H1 (cell line): Measurements from ENCODE around the gene TMPRSS13. TPM values are rescaled to one million over a fixed set of nuclear protein-coding genes. Genes with fewer than 3 reads are reported as not detected.

Experiments used
- CTCF ChIA-PET: fragments of 300-600 bp; sonication (Branson Sonifier 250); formaldehyde crosslinking; loops from one replicate; lab custom pipeline; 2021; ENCODE audit not compliant: partially characterized antibody; lab: Charles Lee
- POLR2A ChIA-PET: fragments of 300-600 bp; sonication (Branson Sonifier 250); formaldehyde crosslinking; loops from one replicate; lab custom pipeline; 2021; ENCODE audit warnings: inconsistent platforms; ENCODE audit not compliant: partially characterized antibody; lab: Charles Lee
- DNase-seq, 2 experiments: peaks; one replicate each; pipeline versions ENCODE4 v3.0.0 to v3.0.0-alpha.2; 2010 to 2022; ENCODE audit warnings: low spot score in 2 of 2, low read depth in 1 of 2, mixed read lengths in 1 of 2
- FAIRE-seq: peaks from 2 replicates; lab custom pipeline; 2011; peaks lifted over from hg19 to GRCh38; lab: Jason Lieb, UNC
- H2AFZ ChIP-seq: 2 replicates; pipeline ENCODE4 v1.8.1; 2012; ENCODE audit warnings: low read length, inconsistent platforms
- H2AK5ac ChIP-seq: 2 replicates; pipeline ENCODE4 v1.6.1; 2013; ENCODE audit warnings: low read depth, low read length
- H2BK120ac ChIP-seq: replicated peaks from 2 replicates; pipeline ENCODE3; 2013; ENCODE audit warnings: low read depth, low read length, inconsistent platforms
- H2BK12ac ChIP-seq: 2 replicates; pipeline ENCODE4 v1.6.1; 2013; ENCODE audit warnings: low read depth, low read length
- H2BK15ac ChIP-seq: 2 replicates; pipeline ENCODE4 v1.6.1; 2013; ENCODE audit warnings: low read length
- H2BK20ac ChIP-seq: 2 replicates; pipeline ENCODE4 v1.6.1; 2013; ENCODE audit warnings: low read length
- H2BK5ac ChIP-seq: 2 replicates; pipeline ENCODE4 v1.6.1; 2013; ENCODE audit warnings: low read depth, low read length
- H3K14ac ChIP-seq: 2 replicates; pipeline ENCODE4 v1.6.1; 2013; ENCODE audit warnings: inconsistent platforms; ENCODE audit not compliant: insufficient read length
- H3K18ac ChIP-seq: 2 replicates; pipeline ENCODE4 v1.6.1; 2013; ENCODE audit warnings: low read length; ENCODE audit errors: extremely low read depth
- H3K23ac ChIP-seq: 2 replicates; pipeline ENCODE4 v1.6.1; 2013; ENCODE audit warnings: inconsistent platforms; ENCODE audit not compliant: insufficient read length
- H3K23me2 ChIP-seq: 2 replicates; pipeline ENCODE4 v1.6.1; 2013; ENCODE audit warnings: low read depth, low read length
- H3K27ac ChIP-seq: 2 replicates; pipeline ENCODE4 v1.6.1; 2011; ENCODE audit warnings: low read depth, low read length, inconsistent platforms
- H3K27me3 ChIP-seq, 4 experiments: replicated peaks in 1 of 4; 1 replicate in 1 of 4; 2 replicates in 3 of 4; pipeline versions ENCODE4 v1.6.1 to v1.8.1; 2011 to 2013; ENCODE audit warnings: low read length in 3 of 4, mild to moderate bottlenecking in 3 of 4, inconsistent platforms in 2 of 4, mixed read lengths in 2 of 4, moderate library complexity in 1 of 4; ENCODE audit not compliant: control insufficient read depth in 3 of 4, insufficient read depth in 3 of 4; ENCODE audit errors: extremely low read depth in 1 of 4
- H3K36me3 ChIP-seq, 4 experiments: 2 replicates each; pipeline versions ENCODE4 v1.6.1 to v1.8.1; 2011 to 2013; ENCODE audit warnings: mild to moderate bottlenecking in 4 of 4, low read length in 3 of 4, moderate library complexity in 2 of 4, control low read depth in 1 of 4, inconsistent platforms in 1 of 4; ENCODE audit not compliant: insufficient read depth in 4 of 4, control insufficient read depth in 2 of 4
- H3K4ac ChIP-seq: replicated peaks from 2 replicates; pipeline ENCODE3; 2013; ENCODE audit warnings: low read length, low read depth, mixed read lengths, inconsistent platforms; ENCODE audit not compliant: insufficient read length
- H3K4me1 ChIP-seq, 4 experiments: replicated peaks in 1 of 4; 1 replicate in 1 of 4; 2 replicates in 3 of 4; pipeline versions ENCODE4 v1.6.1 to v1.8.1; 2011 to 2013; ENCODE audit warnings: low read length in 3 of 4, inconsistent platforms in 2 of 4, mixed read lengths in 1 of 4; ENCODE audit not compliant: insufficient read depth in 4 of 4, control insufficient read depth in 3 of 4
- H3K4me2 ChIP-seq, 2 experiments: 2 replicates each; pipeline versions ENCODE4 v1.6.1 to v1.8.1; 2011 to 2013; ENCODE audit warnings: low read depth in 2 of 2, low read length in 2 of 2, control low read depth in 1 of 2, inconsistent platforms in 1 of 2, mild to moderate bottlenecking in 1 of 2; ENCODE audit not compliant: insufficient read depth in 1 of 2
- H3K4me3 ChIP-seq, 4 experiments: fragments of 200-600, 300-600 bp in 1 of 4; sonication (generic), shearing (Covaris generic), sonication (Bioruptor Twin) in 1 of 4; 2 replicates each; pipeline versions ENCODE4 v1.5.1 to v1.8.1; 2011 to 2016; ENCODE audit warnings: low read length in 4 of 4, low read depth in 3 of 4, control low read depth in 2 of 4, inconsistent platforms in 2 of 4, mild to moderate bottlenecking in 2 of 4, mixed read lengths in 1 of 4, moderate library complexity in 1 of 4; ENCODE audit not compliant: insufficient read depth in 2 of 4; ENCODE audit errors: extremely low read depth in 1 of 4
- H3K56ac ChIP-seq: replicated peaks from 2 replicates; pipeline ENCODE3; 2013; ENCODE audit warnings: low read depth, mild to moderate bottlenecking, mixed read lengths, low read length, inconsistent platforms; ENCODE audit not compliant: insufficient read length
- H3K79me1 ChIP-seq: 2 replicates; pipeline ENCODE4 v1.6.1; 2013; ENCODE audit warnings: low read depth, low read length, control low read depth
- H3K79me2 ChIP-seq, 2 experiments: 2 replicates each; pipeline versions ENCODE4 v1.6.1 to v1.8.1; 2012 to 2013; ENCODE audit warnings: low read length in 2 of 2, mild to moderate bottlenecking in 2 of 2, inconsistent platforms in 1 of 2; ENCODE audit not compliant: insufficient read depth in 2 of 2, control insufficient read depth in 1 of 2
- H3K9ac ChIP-seq, 4 experiments: replicated peaks in 1 of 4; 1 replicate in 1 of 4; 2 replicates in 3 of 4; pipeline versions ENCODE4 v1.6.1 to v1.8.1; 2011 to 2013; ENCODE audit warnings: low read depth in 3 of 4, low read length in 3 of 4, control low read depth in 2 of 4, mild to moderate bottlenecking in 2 of 4, moderate library complexity in 2 of 4, inconsistent platforms in 1 of 4; ENCODE audit errors: extremely low read depth in 1 of 4
- H3K9me3 ChIP-seq, 2 experiments: 2 replicates each; pipeline versions ENCODE4 v1.6.1 to v1.8.1; 2012 to 2013; ENCODE audit warnings: mild to moderate bottlenecking in 2 of 2, moderate library complexity in 2 of 2, control low read depth in 1 of 2, inconsistent platforms in 1 of 2, low read depth in 1 of 2, low read length in 1 of 2, mixed read lengths in 1 of 2; ENCODE audit not compliant: insufficient read depth in 2 of 2
- H4K20me1 ChIP-seq, 2 experiments: replicated peaks in 1 of 2; 2 replicates each; pipeline versions ENCODE3 to v1.8.1; 2011 to 2013; ENCODE audit warnings: inconsistent platforms in 2 of 2, low read length in 2 of 2, mild to moderate bottlenecking in 1 of 2; ENCODE audit not compliant: insufficient read depth in 2 of 2, control insufficient read depth in 1 of 2
- H4K5ac ChIP-seq: 2 replicates; pipeline ENCODE4 v1.6.1; 2013; ENCODE audit warnings: low read length, low read depth, mixed read lengths, inconsistent platforms; ENCODE audit not compliant: insufficient read length
- H4K8ac ChIP-seq: 2 replicates; pipeline ENCODE4 v1.8.0; 2013; ENCODE audit warnings: mild to moderate bottlenecking, moderate library complexity, low read length, inconsistent platforms; ENCODE audit not compliant: insufficient read depth; ENCODE audit errors: extremely low read depth
- H4K91ac ChIP-seq: replicated peaks from 2 replicates; pipeline ENCODE3; 2013; ENCODE audit warnings: low read length, mixed read lengths, inconsistent platforms; ENCODE audit not compliant: insufficient read length
- ATF3 ChIP-seq: IDR thresholded peaks from 2 replicates; pipeline ENCODE4 v1.6.1; 2011; ENCODE audit warnings: low read depth, mild to moderate bottlenecking, low read length; ENCODE audit not compliant: insufficient read depth
- BCL11A ChIP-seq, 2 experiments: IDR thresholded peaks; one replicate each; pipeline ENCODE4 v1.6.1; 2011; ENCODE audit warnings: low read depth in 2 of 2, low read length in 2 of 2, mild to moderate bottlenecking in 2 of 2
- CBX8 ChIP-seq: fragments of 300-800, 300-1000 bp; sonication (generic); IDR thresholded peaks from 2 replicates; pipeline ENCODE4 v1.7.1; 2016; ENCODE audit warnings: low read depth, low read length, borderline replicate concordance
- EGR1 ChIP-seq: IDR thresholded peaks from 2 replicates; pipeline ENCODE4 v1.6.1; 2011; ENCODE audit warnings: low read depth, low read length, borderline replicate concordance
- JUND ChIP-seq: IDR thresholded peaks from 2 replicates; pipeline ENCODE4 v1.6.1; 2011; ENCODE audit warnings: mild to moderate bottlenecking, improper control_type of control experiment, low read length
- POLR2A ChIP-seq, 2 experiments: IDR thresholded peaks; 1 replicate in 1 of 2; 2 replicates in 1 of 2; pipeline ENCODE4 v1.6.1; 2011; ENCODE audit warnings: low read depth in 2 of 2, low read length in 2 of 2, mild to moderate bottlenecking in 2 of 2; ENCODE audit errors: control extremely low read depth in 1 of 2
- POLR2AphosphoS5 ChIP-seq: IDR thresholded peaks from 2 replicates; pipeline ENCODE4 v1.6.1; 2011; ENCODE audit warnings: low read depth, low read length
- SP2 ChIP-seq: IDR thresholded peaks from 2 replicates; pipeline ENCODE4 v1.6.1; 2012; ENCODE audit warnings: mild to moderate bottlenecking, low read length, inconsistent platforms
- TAF7 ChIP-seq: optimal IDR thresholded peaks from 2 replicates; pipeline ENCODE3; 2011; ENCODE audit warnings: low read depth, mild to moderate bottlenecking, inconsistent platforms, low read length, moderate library complexity, borderline replicate concordance
- ZNF274 ChIP-seq: IDR thresholded peaks from 2 replicates; pipeline ENCODE4 v1.7.0; 2012; ENCODE audit warnings: low read length, borderline replicate concordance; ENCODE audit errors: extremely low read depth
- WGBS, 2 experiments: shearing (Covaris generic) in 1 of 2; methylation state at CpG; one replicate each; pipeline versions ENCODE4 v1.1.6 to v1.1.7; 2013 to 2015; ENCODE audit warnings: low lambda C conversion rate in 2 of 2, mixed read lengths in 2 of 2, inconsistent platforms in 1 of 2, low coverage in 1 of 2, missing lambda C conversion rate in 1 of 2; ENCODE audit not compliant: insufficient replicate concordance in 2 of 2, insufficient coverage in 1 of 2, insufficient read length in 1 of 2; ENCODE audit errors: extremely low coverage in 1 of 2, missing lambda C conversion rate in 1 of 2; 5-methylcytosine and 5-hydroxymethylcytosine counted together
- polyA plus RNA-seq, 7 experiments: library from polyadenylated mRNA; depleted of rRNA in 3 of 7; stranded (reverse) in 5 of 7; unstranded in 2 of 7; fragments of >200 nt in 5 of 7; fragments of 200-250 nt in 2 of 7; gene quantifications; 1 replicate in 5 of 7; 2 replicates in 1 of 7; 4 replicates in 1 of 7; pipeline versions ENCODE4 v1.2.1 to v1.2.3, GENCODE V29; 2011 to 2013; ENCODE audit warnings: missing spikeins in 2 of 7, mixed read lengths in 2 of 7
- total RNA-seq: library from RNA; stranded (reverse); fragmentation: NEBNext Ultra II Directional; extraction: Animal tissue kit (Norgen Biotek cat#: 25700); gene quantifications from 2 replicates; pipeline ENCODE4 v1.2.1, GENCODE V29; 2021
- TF ChIP-seq, protein P1 (sequence below): IDR thresholded peaks from 2 replicates; pipeline ENCODE4 v1.6.1; 2012; ENCODE audit warnings: low read length, inconsistent platforms

The TMPRSS13 gene
- total and polyA plus RNA-seq, 2 of the 8 experiments (the other 6 are each of a cell fraction or from before 2014, with no cell fraction given): 0.61 to 0.79 TPM

DNA sequence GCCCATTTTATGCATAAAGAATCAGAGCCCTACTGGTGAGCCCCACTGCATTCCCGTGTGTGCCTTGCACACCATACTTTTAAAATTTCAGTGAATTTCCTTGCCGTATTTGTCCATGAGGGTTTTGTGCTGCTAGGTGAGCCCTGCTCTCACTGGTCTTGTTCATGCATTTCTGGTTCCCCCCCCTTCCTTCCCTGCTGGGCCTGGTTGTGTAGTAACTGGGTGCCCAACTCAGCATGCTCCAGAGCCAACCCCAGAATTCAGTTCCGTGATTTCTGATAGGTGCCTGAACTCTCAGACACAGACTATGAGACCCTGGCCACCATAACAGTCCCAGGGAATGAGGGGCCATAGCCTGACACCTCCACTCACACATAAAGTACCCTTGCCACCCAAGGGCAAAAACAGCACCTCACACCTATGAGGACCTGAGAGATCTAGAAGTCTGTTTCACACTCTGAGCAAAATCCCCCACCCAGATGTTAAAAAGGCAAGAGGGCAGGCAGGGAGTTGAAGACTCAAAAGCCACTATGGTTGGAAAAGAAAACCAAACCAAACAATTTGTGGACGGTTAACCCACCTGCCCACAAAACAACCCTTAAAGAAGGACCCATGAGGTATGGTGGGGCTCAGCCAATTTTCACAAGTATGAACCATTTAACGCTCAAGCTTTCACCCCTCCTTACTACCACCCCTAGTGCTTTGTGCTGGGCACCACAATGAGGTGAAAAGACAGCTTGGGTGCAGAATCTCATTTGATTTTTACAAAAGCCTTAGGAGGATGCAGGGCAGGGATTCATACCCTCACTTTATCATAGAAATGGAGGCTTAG lies 40.2 kb upstream of the TMPRSS13 start:
- Histone ChIP-seq H3K18ac (no peak overlapping the region), H2BK12ac (no peak overlapping the region), H3K56ac (no peak overlapping the region), H3K4ac (no peak overlapping the region), H4K91ac (no peak overlapping the region), H4K20me1 (no peaks in the 10 kb centered on the region), H3K27ac (no peak overlapping the region), H2AFZ (no peak overlapping the region), H2AK5ac (no peak overlapping the region), H3K79me1 (no peaks in the 10 kb centered on the region), H2BK120ac (no peak overlapping the region), H3K23ac (no peak overlapping the region), H3K9me3 (no peaks in the 10 kb centered on the region), H3K4me3 (no peak overlapping the region), H2BK5ac (no peak overlapping the region), H3K9ac (no peak overlapping the region), H4K8ac (no peak overlapping the region), H4K5ac (no peak overlapping the region), H3K36me3 (no peaks in the 10 kb centered on the region), H3K4me1 (no peaks in the 10 kb centered on the region), H3K23me2 (no peaks in the 10 kb centered on the region), H3K4me2 (no peak overlapping the region), H3K27me3 (peaks cover 0 to 2% (median 0%) of the 10 kb centered on the region in 4 experiments; a peak in 1 of 7 replicates), H3K14ac (no peak overlapping the region), H3K79me2 (no peaks in the 10 kb centered on the region), H2BK15ac (no peak overlapping the region), H2BK20ac (no peak overlapping the region)
- FAIRE-seq: no peak
- ChIA-PET POLR2A (no interaction called here), CTCF (interaction anchor here (1.0 kb wide), 1 partner anchor 50 kb away, joined by 3 read pairs; no protein-coding TSS in a partner anchor)
- WGBS, 2 experiments: 89% methylated on average over 5 of the region's 5 CpGs; no CpG with 5 or more reads in 1 of the 2 experiments
- DNase-seq: peak in 1 of 2 experiments; percentile 17
- TF ChIP-seq BCL11A (IDR thresholded peaks at IDR 0.05; ENCODE audit: low read depth in 2 of 2, low read length in 2 of 2) (no peak), ZNF274 (no peak), ATF3 (no peak), POLR2A (IDR thresholded peaks at IDR 0.05; ENCODE audit: control extremely low read depth in 1 of 2, low read depth in 2 of 2, low read length in 2 of 2) (no peak), JUND (no peak), CBX8 (no peak), SP2 (no peak), TAF7 (no peak), EGR1 (no peak), POLR2AphosphoS5 (no peak)
- TF ChIP-seq, protein P1, sequence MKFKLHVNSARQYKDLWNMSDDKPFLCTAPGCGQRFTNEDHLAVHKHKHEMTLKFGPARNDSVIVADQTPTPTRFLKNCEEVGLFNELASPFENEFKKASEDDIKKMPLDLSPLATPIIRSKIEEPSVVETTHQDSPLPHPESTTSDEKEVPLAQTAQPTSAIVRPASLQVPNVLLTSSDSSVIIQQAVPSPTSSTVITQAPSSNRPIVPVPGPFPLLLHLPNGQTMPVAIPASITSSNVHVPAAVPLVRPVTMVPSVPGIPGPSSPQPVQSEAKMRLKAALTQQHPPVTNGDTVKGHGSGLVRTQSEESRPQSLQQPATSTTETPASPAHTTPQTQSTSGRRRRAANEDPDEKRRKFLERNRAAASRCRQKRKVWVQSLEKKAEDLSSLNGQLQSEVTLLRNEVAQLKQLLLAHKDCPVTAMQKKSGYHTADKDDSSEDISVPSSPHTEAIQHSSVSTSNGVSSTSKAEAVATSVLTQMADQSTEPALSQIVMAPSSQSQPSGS: no peak
